ENCODE results near the gene CHRNA10. TPM values are rescaled to one million over a fixed set of nuclear protein-coding genes. Genes with fewer than 3 reads are reported as not detected.

CHRNA10 gene
- total and polyA plus RNA-seq, 2 experiments from 2014 or later = 1.1 TPM; not detected in 1

DNA sequence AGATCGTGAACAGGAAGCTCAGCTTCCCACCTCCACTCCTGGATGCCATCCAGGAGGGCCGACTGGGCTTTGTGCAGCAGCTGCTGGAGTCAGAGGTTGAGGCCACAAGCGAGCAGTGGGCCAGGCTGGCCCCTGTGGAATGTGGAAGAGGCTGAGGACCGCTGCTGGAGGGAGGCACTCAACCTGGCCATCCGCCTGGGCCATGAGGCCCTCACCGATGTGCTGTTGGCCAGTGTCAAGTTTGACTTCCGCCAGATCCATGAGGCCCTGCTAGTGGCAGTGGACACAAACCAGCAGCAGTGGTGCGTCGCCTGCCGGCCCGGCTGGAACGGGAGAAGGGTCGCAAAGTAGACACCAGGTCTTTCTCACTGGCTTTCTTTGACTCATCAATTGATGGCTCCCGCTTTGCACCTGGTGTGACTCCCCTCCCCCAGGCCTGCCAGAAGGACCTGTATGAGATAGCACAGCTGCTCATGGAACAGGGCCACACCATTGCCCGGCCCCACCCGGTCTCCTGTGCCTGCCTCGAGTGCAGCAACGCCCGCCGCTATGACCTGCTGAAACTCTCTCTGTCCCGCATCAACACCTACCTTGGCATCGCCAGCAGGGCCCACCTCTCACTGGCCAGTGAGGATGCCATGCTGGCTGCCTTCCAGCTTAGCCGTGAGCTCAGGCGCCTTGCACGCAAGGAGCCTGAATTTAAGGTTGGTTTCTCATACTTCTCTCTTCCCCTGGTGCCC lies 54.3 kb downstream of the CHRNA10 start:
- Histone ChIP-seq H3K36me3 (no peaks in the 10 kb centered on the region), H3K27ac (no peak overlapping the region), H3K27me3 (no peaks in the 10 kb centered on the region), H3K9me3 (ENCODE audit: low read depth) (no peaks in the 10 kb centered on the region), H3K4me1 (ENCODE audit: low read depth) (peaks cover 8% of the 10 kb centered on the region), H3K4me3 (no peak overlapping the region)
- TF ChIP-seq, protein P1, sequence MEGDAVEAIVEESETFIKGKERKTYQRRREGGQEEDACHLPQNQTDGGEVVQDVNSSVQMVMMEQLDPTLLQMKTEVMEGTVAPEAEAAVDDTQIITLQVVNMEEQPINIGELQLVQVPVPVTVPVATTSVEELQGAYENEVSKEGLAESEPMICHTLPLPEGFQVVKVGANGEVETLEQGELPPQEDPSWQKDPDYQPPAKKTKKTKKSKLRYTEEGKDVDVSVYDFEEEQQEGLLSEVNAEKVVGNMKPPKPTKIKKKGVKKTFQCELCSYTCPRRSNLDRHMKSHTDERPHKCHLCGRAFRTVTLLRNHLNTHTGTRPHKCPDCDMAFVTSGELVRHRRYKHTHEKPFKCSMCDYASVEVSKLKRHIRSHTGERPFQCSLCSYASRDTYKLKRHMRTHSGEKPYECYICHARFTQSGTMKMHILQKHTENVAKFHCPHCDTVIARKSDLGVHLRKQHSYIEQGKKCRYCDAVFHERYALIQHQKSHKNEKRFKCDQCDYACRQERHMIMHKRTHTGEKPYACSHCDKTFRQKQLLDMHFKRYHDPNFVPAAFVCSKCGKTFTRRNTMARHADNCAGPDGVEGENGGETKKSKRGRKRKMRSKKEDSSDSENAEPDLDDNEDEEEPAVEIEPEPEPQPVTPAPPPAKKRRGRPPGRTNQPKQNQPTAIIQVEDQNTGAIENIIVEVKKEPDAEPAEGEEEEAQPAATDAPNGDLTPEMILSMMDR (IDR thresholded peaks at IDR 0.05; ENCODE audit: low read depth, low read length) = no peak
- peak in 1 of 2 donors; percentile 41 for DNase-seq (ENCODE audit: low read depth in 1 of 2, low spot score in 1 of 2)

DNA sequence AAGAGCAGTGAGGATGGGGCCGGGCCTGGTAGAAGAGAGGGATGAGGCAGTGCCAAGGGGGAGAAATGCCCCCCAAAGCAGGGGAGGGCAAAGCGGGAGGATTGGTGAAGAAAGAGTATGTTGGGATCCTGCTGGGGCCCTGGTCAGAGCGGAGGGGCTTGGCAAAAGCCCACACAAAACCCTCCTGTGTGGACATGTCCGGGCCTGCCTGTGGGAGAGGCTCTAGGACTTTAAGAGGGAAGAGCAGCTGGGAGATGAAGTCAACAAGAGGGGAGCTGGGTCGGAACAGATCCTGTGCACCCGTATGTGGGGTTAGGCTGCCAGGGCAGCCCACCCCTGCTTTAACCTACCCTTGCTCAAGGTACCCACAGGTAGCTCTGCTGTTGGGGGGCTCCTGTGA lies 55.2 kb downstream of the CHRNA10 start:
- H3K36me3 ChIP-seq = no peaks in the 10 kb centered on the region
- TF ChIP-seq, protein P1 (IDR thresholded peaks at IDR 0.05; ENCODE audit: low read depth, low read length) = no peak
- H3K4me1 ChIP-seq (ENCODE audit: low read depth) = peaks cover 8% of the 10 kb centered on the region
- no peaks in the 10 kb centered on the region for H3K27me3 ChIP-seq
- no peak overlapping the region for H3K4me3 ChIP-seq
- H3K9me3 ChIP-seq (ENCODE audit: low read depth) = no peaks in the 10 kb centered on the region
- H3K27ac ChIP-seq = no peak overlapping the region
- DNase-seq (ENCODE audit: low read depth in 1 of 2, low spot score in 1 of 2) = no peak

Other genes starting within 250 kb of the CHRNA10 start
- 44.9 and 49.9 TPM in 2 replicates for gene ART5, start 29.4 kb downstream of the CHRNA10 start, total RNA-seq
- 58.7 and 75.7 TPM in 2 replicates for gene ART5, start 29.4 kb downstream of the CHRNA10 start, polyA plus RNA-seq
- gene ART1, start 26.3 kb downstream of the CHRNA10 start, total RNA-seq = 0.30 and 0.60 TPM in 2 replicates
- not detected in 2 replicates for gene ART1, start 26.3 kb downstream of the CHRNA10 start, polyA plus RNA-seq
- 110 and 142 TPM in 2 replicates for gene NUP98, start 126.2 kb upstream of the CHRNA10 start, total RNA-seq
- gene NUP98, start 126.2 kb upstream of the CHRNA10 start, polyA plus RNA-seq = 20.4 and 27.4 TPM in 2 replicates
- 13.0 and 18.2 TPM in 2 replicates for gene PGAP2, start 137.2 kb upstream of the CHRNA10 start, total RNA-seq
- gene PGAP2, start 137.2 kb upstream of the CHRNA10 start, polyA plus RNA-seq = 24.9 and 26.7 TPM in 2 replicates
- 31.4 and 39.1 TPM in 2 replicates for gene RHOG, start 169.6 kb upstream of the CHRNA10 start, total RNA-seq
- 29.2 and 30.1 TPM in 2 replicates for gene RHOG, start 169.6 kb upstream of the CHRNA10 start, polyA plus RNA-seq
- 23.1 and 60.0 TPM in 2 replicates for gene STIM1, start 184.3 kb upstream of the CHRNA10 start, total RNA-seq
- gene STIM1, start 184.3 kb upstream of the CHRNA10 start, polyA plus RNA-seq = 16.1 and 33.1 TPM in 2 replicates